Endothelial cell of umbilical vein (primary cell): ENCODE measurements around the gene CDKL5. TPM values are rescaled to one million over a fixed set of nuclear protein-coding genes. Genes with fewer than 3 reads are reported as not detected.

Experiments
- BruUV-seq: library from RNA; stranded (reverse); fragments of 400-500 nt; replicated peaks from 2 replicates; lab custom pipeline; 2021; lab: Mats Ljungman, UMichigan
- CTCF ChIA-PET: fragments of 300-600, 350-600 bp; sonication (Branson Sonifier 250); formaldehyde crosslinking; loops from one replicate; lab custom pipeline; 2021; ENCODE audit warnings: antibody characterized with exemption, inconsistent platforms; lab: Charles Lee
- POLR2A ChIA-PET: fragments of 300-600, 350-600 bp; sonication (Branson Sonifier 250); formaldehyde crosslinking; loops from one replicate; lab custom pipeline; 2021; ENCODE audit warnings: antibody characterized with exemption, inconsistent platforms; lab: Charles Lee
- DNase-seq: peaks from one replicate; pipeline ENCODE4 v3.0.0-alpha.2; 2011; ENCODE audit warnings: low read depth, low spot score
- FAIRE-seq: peaks from 2 replicates; lab custom pipeline; 2011; peaks lifted over from hg19 to GRCh38; lab: Jason Lieb, UNC
- H2AFZ ChIP-seq: 2 replicates; pipeline ENCODE4 v1.6.0; 2012; ENCODE audit warnings: low read depth, low read length, control low read depth, inconsistent platforms
- H3K27ac ChIP-seq: 2 replicates; pipeline ENCODE4 v1.5.1; 2011; ENCODE audit warnings: low read depth, mild to moderate bottlenecking, control low read depth, low read length, moderate library complexity; ENCODE audit not compliant: insufficient read depth
- H3K27me3 ChIP-seq, 2 experiments: 2 replicates each; pipeline versions ENCODE4 v1.6.0 to v1.6.1; 2011; ENCODE audit warnings: low read length in 2 of 2, mixed read lengths in 1 of 2; ENCODE audit not compliant: control insufficient read depth in 2 of 2, insufficient read depth in 2 of 2
- H3K36me3 ChIP-seq, 2 experiments: 2 replicates in 1 of 2; 3 replicates in 1 of 2; pipeline ENCODE4 v1.5.1; 2011; ENCODE audit warnings: low read length in 2 of 2, mild to moderate bottlenecking in 1 of 2, moderate library complexity in 1 of 2; ENCODE audit not compliant: control insufficient read depth in 2 of 2, insufficient read depth in 2 of 2; ENCODE audit errors: extremely low read depth in 1 of 2
- H3K4me1 ChIP-seq: 3 replicates; pipeline ENCODE4 v1.5.1; 2011; ENCODE audit warnings: mild to moderate bottlenecking, low read length; ENCODE audit not compliant: control insufficient read depth, insufficient read depth; ENCODE audit errors: extremely low read depth
- H3K4me2 ChIP-seq: 2 replicates; pipeline ENCODE4 v1.6.1; 2011; ENCODE audit warnings: low read length, control low read depth, mixed read lengths; ENCODE audit not compliant: insufficient read depth
- H3K4me3 ChIP-seq, 3 experiments: fragments of 200-600 bp in 1 of 3; sonication (generic), shearing (Covaris generic) in 1 of 3; replicated peaks in 1 of 3; 2 replicates each; pipeline ENCODE4 v1.5.1; 2011 to 2016; ENCODE audit warnings: control low read depth in 3 of 3, low read length in 3 of 3, mild to moderate bottlenecking in 2 of 3, inconsistent platforms in 1 of 3, low read depth in 1 of 3, moderate library complexity in 1 of 3; ENCODE audit not compliant: insufficient read depth in 1 of 3
- H3K79me2 ChIP-seq: 2 replicates; pipeline ENCODE4 v1.6.0; 2012; ENCODE audit warnings: low read length, inconsistent platforms; ENCODE audit not compliant: control insufficient read depth, insufficient read depth
- H3K9ac ChIP-seq: replicated peaks from 2 replicates; pipeline ENCODE3; 2011; ENCODE audit warnings: low read length, control low read depth; ENCODE audit not compliant: insufficient read depth; ENCODE audit errors: extremely low read depth
- H3K9me1 ChIP-seq: replicated peaks from 3 replicates; pipeline ENCODE4 v1.6.0; 2011; ENCODE audit warnings: mild to moderate bottlenecking, low read length; ENCODE audit not compliant: control insufficient read depth, insufficient read depth; ENCODE audit errors: extremely low read depth
- H3K9me3 ChIP-seq: replicated peaks from 2 replicates; pipeline ENCODE4 v1.5.1; 2012; ENCODE audit warnings: low read length, inconsistent platforms; ENCODE audit not compliant: control insufficient read depth, insufficient read depth
- H4K20me1 ChIP-seq: replicated peaks from 2 replicates; pipeline ENCODE3; 2011; ENCODE audit warnings: mild to moderate bottlenecking, low read length; ENCODE audit not compliant: control insufficient read depth, insufficient read depth; ENCODE audit errors: extremely low read depth
- CTCF ChIP-seq, 2 donors: IDR thresholded peaks; 1 replicate in 1 of 2; 2 replicates in 1 of 2; pipeline ENCODE4 v1.5.1; 2011; ENCODE audit warnings: low read length in 2 of 2, mild to moderate bottlenecking in 2 of 2, moderate library complexity in 2 of 2, control low read depth in 1 of 2, inconsistent platforms in 1 of 2, low read depth in 1 of 2; ENCODE audit not compliant: insufficient read depth in 1 of 2; ENCODE audit errors: extremely low read depth in 1 of 2
- EZH2 ChIP-seq: IDR thresholded peaks from 2 replicates; pipeline ENCODE4 v1.6.1; 2012; ENCODE audit warnings: borderline replicate concordance, low read depth, mild to moderate bottlenecking, moderate library complexity, low read length, inconsistent platforms; ENCODE audit not compliant: severe bottlenecking
- FOS ChIP-seq: IDR thresholded peaks from 2 replicates; pipeline ENCODE4 v1.6.1; 2011; ENCODE audit warnings: mild to moderate bottlenecking, low read length, moderate library complexity, borderline replicate concordance; ENCODE audit not compliant: insufficient read depth
- GATA2 ChIP-seq: IDR thresholded peaks from 2 replicates; pipeline ENCODE4 v1.7.0; 2011; ENCODE audit warnings: low read depth, mild to moderate bottlenecking, moderate library complexity, mixed read lengths, low read length; ENCODE audit not compliant: insufficient read length, insufficient read depth
- JUN ChIP-seq: IDR thresholded peaks from 2 replicates; pipeline ENCODE4 v1.6.1; 2011; ENCODE audit warnings: borderline replicate concordance, low read depth; ENCODE audit not compliant: insufficient read length, insufficient read depth
- MAX ChIP-seq: IDR thresholded peaks from 2 replicates; pipeline ENCODE4 v1.6.1; 2011; ENCODE audit not compliant: insufficient read depth, insufficient read length
- MYC ChIP-seq: IDR thresholded peaks from one replicate; pipeline ENCODE4 v1.6.1; 2011; ENCODE audit warnings: mild to moderate bottlenecking, low read depth, low read length
- POLR2A ChIP-seq: IDR thresholded peaks from 2 replicates; pipeline ENCODE4 v1.6.1; 2012; ENCODE audit warnings: low read depth, mild to moderate bottlenecking, control low read depth, low read length
- POLR2AphosphoS5 ChIP-seq: IDR thresholded peaks from 2 replicates; pipeline ENCODE4 v1.6.1; 2012; ENCODE audit warnings: low read depth, mild to moderate bottlenecking, control low read depth, low read length, moderate library complexity; ENCODE audit not compliant: insufficient read depth
- dilution Hi-C: fragments of 300-500 bp; cut with MboI; formaldehyde crosslinking; loops from one replicate; pipeline ENCODE4 v1.15.0; 2019; ENCODE audit warnings: low sequenced_read_pairs; ENCODE audit not compliant: extremely low pct_ligation_motif_present
- intact Hi-C: fragments of 100-400 bp; cut with micrococcal nuclease; formaldehyde crosslinking; loops from one replicate; pipeline ENCODE4 v1.10.0; 2022
- polyA plus RNA-seq, 4 experiments: library from polyadenylated mRNA; depleted of rRNA in 3 of 4; stranded (reverse) in 3 of 4; unstranded in 1 of 4; fragments of >200 nt; gene quantifications; 2 replicates each; pipeline versions ENCODE4 v1.2.1 to v1.2.3, GENCODE V29; 2011 to 2012; ENCODE audit warnings: missing spikeins in 1 of 4
- total RNA-seq: library from RNA; stranded (reverse); gene quantifications from 2 replicates; pipeline ENCODE4 v1.2.3, GENCODE V29; 2021

Gene CDKL5
- total and polyA plus RNA-seq, 2 donors (not counting 3 experiments of a cell fraction or from before 2014, with no cell fraction given), result 1.5 to 4.3 TPM

- no peak overlapping the region for H3K9ac ChIP-seq
- DNase-seq (no peak), FAIRE-seq (no peak)
- no peaks in the 10 kb centered on the region for H4K20me1 ChIP-seq
- H3K9me3 ChIP-seq, result no peaks in the 10 kb centered on the region
- H3K4me3 ChIP-seq, result no peak overlapping the region
- no peaks in the 10 kb centered on the region for H3K79me2 ChIP-seq
- TF ChIP-seq JUN (no peak), POLR2AphosphoS5 (no peak), EZH2 (no peak), MAX (no peak), MYC (no peak), GATA2 (no peak), POLR2A (no peak), FOS (no peak), CTCF (IDR thresholded peaks at IDR 0.05; ENCODE audit: extremely low read depth in 1 of 2, insufficient read depth in 1 of 2, low read depth in 1 of 2, low read length in 2 of 2) (no peak)
- H3K4me2 ChIP-seq, result no peak overlapping the region
- BruUV-seq, result no TSS peak
- intact Hi-C loops (no loop called here), dilution Hi-C loops (no loop called here)
- no peaks in the 10 kb centered on the region for H3K9me1 ChIP-seq
- no peaks in the 10 kb centered on the region for H3K4me1 ChIP-seq
- H3K27me3 ChIP-seq, result no peaks in the 10 kb centered on the region
- ChIA-PET CTCF (no interaction called here), POLR2A (no interaction called here)
- H2AFZ ChIP-seq, result no peak overlapping the region
- no peak overlapping the region for H3K27ac ChIP-seq
- H3K36me3 ChIP-seq, result no peaks in the 10 kb centered on the region
Observed at GRCh38 chrX:18534949-18535348, 109.5 kb downstream of the CDKL5 start.
